ENCODE results near the gene CWC27.

DNA sequence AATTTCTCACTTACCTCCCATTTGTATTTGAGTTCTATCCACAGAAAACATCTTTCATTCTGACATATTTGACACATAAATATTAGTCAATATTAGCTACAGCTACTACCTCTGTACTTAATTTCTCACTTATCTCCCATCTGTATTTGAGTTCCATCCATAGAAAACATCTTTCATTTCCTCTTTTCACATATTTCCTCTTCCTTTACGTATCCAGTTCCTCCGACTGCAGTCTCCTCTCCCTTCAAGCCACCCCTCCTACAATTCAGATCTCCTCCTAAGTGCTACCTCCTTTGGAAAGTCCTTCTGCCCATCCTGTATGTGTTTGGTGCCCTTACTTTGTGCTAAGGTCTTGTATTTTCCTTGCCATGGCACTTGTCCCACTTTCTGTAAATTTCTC, 1.8 kb upstream of the CWC27 start:
- no peak for TF ChIP-seq SETDB1 (CRISPR knock-in tag; IDR thresholded peaks at IDR 0.05; ENCODE audit: borderline replicate concordance)
- TF ChIP-seq ZNF354B (CRISPR knock-in tag; IDR thresholded peaks at IDR 0.05), result no peak
- TF ChIP-seq RAD21 (CRISPR knock-in tag; IDR thresholded peaks at IDR 0.05), result no peak
